Stimulated activated CD8-positive, alpha-beta memory T cell treated with anti-CD3 and anti-CD28 coated beads, Interleukin-15, amount 100 ng/mL, for 48 hours (primary cell): ENCODE measurements around the gene PPP1R9A.

Experiments used
- DNase-seq, 2 donors: peaks; one replicate each; pipeline ENCODE4 v3.0.0-alpha.2; 2020; ENCODE audit warnings: low read depth in 2 of 2

The PPP1R9A gene

GRCh38 chr7:94907026-94907810 is at the start of gene PPP1R9A:
TSS of gene PPP1R9A (plus strand) at chr7:94907594. CDS start at chr7:94910114, 2,520 bp downstream.
- DNase-seq, result no peak

- DNase-seq, result no peak
Observed at GRCh38 chr7:94871132-94871531, 36.3 kb upstream of the PPP1R9A start.

GRCh38 chr7:94873239-94873638 is 34.2 kb upstream of the PPP1R9A start:
- no peak for DNase-seq

- DNase-seq, result no peak
Observed at GRCh38 chr7:94874036-94874785, 33.2 kb upstream of the PPP1R9A start.

GRCh38 chr7:94875201-94875600 is 32.2 kb upstream of the PPP1R9A start:
- DNase-seq, result no peak

- DNase-seq, result no peak
Observed at GRCh38 chr7:94877731-94878670, 29.4 kb upstream of the PPP1R9A start.

- DNase-seq, result no peak
Observed at GRCh38 chr7:94882891-94883290, 24.5 kb upstream of the PPP1R9A start.

- no peak for DNase-seq
Observed at GRCh38 chr7:94883616-94884015, 23.8 kb upstream of the PPP1R9A start.

- no peak for DNase-seq
Observed at GRCh38 chr7:94888551-94888950, 18.8 kb upstream of the PPP1R9A start.

- no peak for DNase-seq
Observed at GRCh38 chr7:94888995-94889523, 18.3 kb upstream of the PPP1R9A start.

GRCh38 chr7:94890216-94890615 is 17.2 kb upstream of the PPP1R9A start:
- DNase-seq, result no peak

GRCh38 chr7:94893661-94894060 is 13.7 kb upstream of the PPP1R9A start:
- no peak for DNase-seq

- DNase-seq, result no peak
Observed at GRCh38 chr7:94897541-94897940, 9.9 kb upstream of the PPP1R9A start.

- DNase-seq, result no peak
Observed at GRCh38 chr7:94898340-94898739, 9.1 kb upstream of the PPP1R9A start.

- DNase-seq, result no peak
Observed at GRCh38 chr7:94901981-94902380, 5.4 kb upstream of the PPP1R9A start.

- DNase-seq, result no peak
Observed at GRCh38 chr7:94903971-94904370, 3.4 kb upstream of the PPP1R9A start.

- no peak for DNase-seq
Observed at GRCh38 chr7:94904982-94905381, 2.4 kb upstream of the PPP1R9A start.

- no peak for DNase-seq
Observed at GRCh38 chr7:94906065-94906851, 1.1 kb upstream of the PPP1R9A start.

- no peak for DNase-seq
Observed at GRCh38 chr7:94907811-94908322, 473 bp downstream of the PPP1R9A start.

- no peak for DNase-seq
Observed at GRCh38 chr7:94908323-94909178, 1.2 kb downstream of the PPP1R9A start.
